SK-N-DZ (cell line): ENCODE data around the gene UCP2.

Source experiments
- DNase-seq: peaks from one replicate; pipeline ENCODE4 v3.0.0-alpha.2; 2015; ENCODE audit warnings: low spot score

UCP2 gene

GRCh38 chr11:73972187-73972586, 10.5 kb downstream of the UCP2 start:
- no peak for DNase-seq

DNA sequence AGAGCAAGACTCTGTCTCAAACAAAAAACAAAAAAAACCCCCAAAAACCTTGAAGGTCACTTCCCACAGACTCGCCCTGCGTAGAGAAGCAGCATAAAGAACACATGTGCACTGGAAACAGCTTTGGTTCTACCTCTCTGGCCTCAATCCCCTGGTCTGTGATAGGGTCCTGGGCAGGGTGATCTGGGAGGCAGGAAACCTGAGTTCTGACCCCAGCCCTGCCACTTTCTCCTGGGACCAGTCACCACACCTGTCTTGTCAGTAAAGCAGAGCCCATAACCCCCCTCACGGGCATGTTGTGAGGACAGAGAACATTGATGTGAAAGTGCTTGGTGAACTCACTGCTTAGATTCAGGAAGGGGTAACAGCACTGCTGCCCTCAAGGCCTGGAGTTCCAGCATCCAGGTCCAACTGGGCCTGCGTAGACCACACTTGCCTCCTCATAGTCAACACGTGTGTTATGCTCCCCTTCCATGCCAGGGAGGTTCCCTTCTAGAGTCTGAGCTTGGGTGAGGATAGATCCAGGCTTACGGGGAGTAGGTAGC, 11.4 kb downstream of the UCP2 start:
- DNase-seq = no peak

- DNase-seq = no peak
Observed at GRCh38 chr11:73969991-73970800, 12.4 kb downstream of the UCP2 start.

DNA sequence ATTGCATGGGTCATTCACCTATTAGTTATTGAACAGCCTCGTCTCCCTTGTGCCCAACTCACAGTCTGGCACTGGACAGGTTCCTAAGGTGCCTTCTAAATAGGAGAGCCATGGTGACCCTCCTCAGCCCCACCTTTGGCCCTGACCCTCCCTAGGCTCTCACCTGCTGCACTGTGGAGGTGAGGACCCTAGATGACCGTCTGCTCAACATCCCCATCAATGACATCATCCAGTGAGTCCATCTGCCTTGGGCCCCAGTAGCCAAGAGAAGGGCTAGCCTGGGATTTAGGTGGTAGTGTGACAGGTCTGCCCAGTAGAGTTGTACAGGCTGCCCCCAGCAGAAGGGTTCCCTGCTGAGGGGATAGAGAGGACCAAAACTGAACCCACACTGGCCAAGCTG, 13.6 kb downstream of the UCP2 start:
- no peak for DNase-seq

- DNase-seq = no peak
Observed at GRCh38 chr11:73968356-73968966, 14.2 kb downstream of the UCP2 start.

DNA sequence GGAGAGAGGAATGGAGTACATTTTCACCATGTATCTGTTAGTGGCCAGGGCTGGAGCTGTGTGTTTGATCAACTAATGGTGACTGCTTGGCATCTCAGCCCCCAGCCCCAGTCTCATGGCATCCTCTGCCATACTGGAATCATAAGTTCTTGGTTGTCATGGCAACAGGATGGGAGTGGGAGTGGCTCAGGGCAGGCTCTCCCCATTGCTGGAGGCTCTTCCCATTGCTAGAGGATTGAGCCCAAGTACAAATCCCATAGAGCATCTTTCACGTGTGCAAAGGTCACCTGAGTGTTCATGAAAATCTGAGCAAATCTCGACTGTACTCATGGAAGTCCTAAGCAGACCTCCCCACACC, 16.9 kb downstream of the UCP2 start:
- no peak for DNase-seq

DNA sequence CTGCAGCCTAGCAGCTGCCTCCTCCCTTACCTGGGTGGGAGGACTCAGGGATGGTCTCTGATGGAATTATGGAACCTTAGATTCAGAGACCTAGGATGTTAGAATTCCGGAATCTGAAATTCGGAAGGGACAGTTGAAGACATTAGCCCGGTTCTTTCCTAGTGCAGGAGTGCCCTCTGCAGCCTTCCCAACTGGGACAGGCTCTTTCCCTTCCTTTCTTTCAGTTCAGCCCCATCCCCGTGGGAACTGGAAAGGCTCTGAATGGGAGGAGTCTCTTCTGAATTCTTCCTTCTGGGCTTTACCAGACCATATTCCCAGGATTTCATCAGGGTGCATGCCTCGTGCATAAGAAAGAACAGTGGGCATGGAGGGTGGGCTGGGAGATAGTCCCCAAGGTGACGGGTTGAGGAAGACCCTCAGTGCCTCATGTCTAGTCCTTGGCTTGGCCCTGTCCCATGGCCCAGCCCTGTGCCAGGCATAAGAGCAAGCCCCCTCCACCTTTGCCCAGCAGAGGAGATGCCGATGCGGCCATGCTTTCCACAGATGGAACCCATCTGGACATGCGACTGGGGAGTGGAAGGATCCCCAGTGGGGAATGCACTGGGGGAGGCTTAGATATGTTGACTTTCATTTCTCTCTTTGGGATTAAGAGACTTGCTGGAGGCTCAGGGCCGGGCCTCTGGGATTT, 17.4 kb downstream of the UCP2 start:
- no peak for DNase-seq

DNA sequence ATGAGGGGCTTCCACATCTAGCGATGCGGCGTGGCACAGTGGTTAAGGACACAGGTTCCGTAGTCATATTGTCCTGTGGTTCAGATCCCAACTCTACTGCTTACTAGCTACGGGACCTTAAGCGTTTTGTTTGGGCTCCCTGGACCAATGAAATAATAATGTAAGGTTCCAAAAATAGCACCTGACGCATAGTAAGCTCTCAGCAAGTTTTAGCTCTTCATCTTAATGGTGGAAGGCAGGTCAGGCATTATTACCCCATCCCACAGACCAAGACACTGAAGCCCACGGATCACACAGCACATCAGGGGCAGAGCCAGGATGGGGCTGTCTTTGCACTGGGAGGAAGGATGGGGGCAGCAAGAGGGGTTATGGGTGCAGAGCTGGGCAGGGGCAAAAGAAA, 18.8 kb downstream of the UCP2 start:
- no peak for DNase-seq

GRCh38 chr11:73962101-73962705, 20.4 kb downstream of the UCP2 start:
- no peak for DNase-seq

DNA sequence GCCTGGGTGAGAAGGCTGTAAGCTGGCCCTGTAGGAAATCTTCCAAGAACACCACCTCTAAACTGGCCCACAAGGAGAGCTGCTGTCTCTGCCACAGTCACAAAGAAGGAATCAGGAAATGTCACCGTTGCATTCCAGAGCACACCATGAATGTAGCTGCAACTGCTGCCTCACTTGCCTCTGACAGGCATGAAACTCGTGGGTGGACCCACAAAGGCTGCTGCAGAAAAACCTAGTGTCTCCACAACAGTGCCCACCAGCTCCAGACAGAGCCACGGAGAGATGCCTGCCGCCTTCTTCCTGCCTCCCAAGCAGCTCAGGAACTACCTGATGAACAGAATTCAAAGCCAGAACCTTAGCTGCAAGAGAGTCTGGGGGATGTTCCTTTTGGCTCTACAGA, 21.3 kb downstream of the UCP2 start:
- no peak for DNase-seq

GRCh38 chr11:73958521-73959141, 24.0 kb downstream of the UCP2 start:
- no peak for DNase-seq

- DNase-seq = no peak
Observed at GRCh38 chr11:73957654-73958361, 24.8 kb downstream of the UCP2 start.

DNA sequence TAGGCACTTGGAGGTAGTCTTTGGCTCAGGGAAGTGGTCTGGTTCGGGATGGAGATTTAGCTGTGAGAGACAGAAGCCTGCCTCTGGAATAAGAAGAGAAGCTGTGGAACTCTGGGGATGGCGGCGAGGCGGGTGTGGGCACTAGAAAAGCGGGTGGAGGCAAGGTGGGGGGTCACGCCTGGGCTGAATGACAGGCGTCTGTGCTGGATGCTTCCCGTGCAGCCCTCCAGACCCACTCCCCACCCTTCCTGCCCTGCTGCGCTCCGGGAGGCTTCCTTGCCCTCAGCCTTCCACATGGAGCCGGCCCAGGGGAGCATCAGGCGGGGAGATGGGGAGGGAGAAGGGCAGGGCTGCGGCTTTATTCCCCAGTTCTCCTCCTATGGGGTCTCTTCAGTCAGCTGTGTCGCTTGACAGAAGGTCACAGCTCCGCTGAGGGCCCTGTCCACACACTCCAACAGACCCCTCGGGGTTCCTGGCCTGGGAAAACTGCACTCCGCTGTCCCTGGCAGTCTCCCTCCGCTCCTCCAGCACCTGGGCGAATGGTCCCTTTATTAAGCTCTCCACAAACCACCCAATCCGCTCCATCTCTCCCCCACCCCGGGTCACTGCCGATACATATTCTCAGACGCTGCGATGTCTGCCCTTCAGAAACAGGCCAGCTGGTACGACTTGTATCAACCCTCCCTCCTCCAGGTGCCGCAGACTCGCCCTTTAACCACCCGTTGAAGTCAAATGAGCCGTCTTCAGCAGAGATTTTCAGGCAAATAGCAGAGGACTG, 25.6 kb downstream of the UCP2 start:
- DNase-seq = no peak

DNA sequence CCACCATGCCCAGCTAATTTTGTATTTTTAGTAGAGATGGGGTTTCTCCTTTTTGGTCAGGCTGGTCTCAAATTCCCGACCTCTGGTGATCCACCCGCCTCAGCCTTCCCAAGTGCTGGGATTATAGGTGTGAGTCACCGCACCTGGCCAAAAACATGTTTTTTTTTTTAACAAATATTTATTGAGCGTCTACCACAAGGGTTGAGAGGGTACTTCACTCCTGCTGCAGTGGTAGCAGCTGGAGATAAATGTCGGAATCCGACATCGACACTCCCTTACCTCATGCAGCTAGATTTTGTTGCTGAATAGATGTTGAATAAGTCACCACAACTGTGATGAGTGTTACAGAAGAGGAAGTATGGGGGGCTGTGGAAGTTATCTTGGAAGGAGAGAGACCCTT, 30.8 kb downstream of the UCP2 start:
- DNase-seq = no peak

GRCh38 chr11:73950869-73951710, 31.6 kb downstream of the UCP2 start, which contains the start of gene DNAJB13:
DNAJB13 (plus strand) TSS chr11:73951026; CDS start chr11:73951070, 44 bp downstream.
- peak; percentile 67 for DNase-seq

- DNase-seq = no peak
Observed at GRCh38 chr11:73949912-73950311, 32.7 kb downstream of the UCP2 start.

- DNase-seq = no peak
Observed at GRCh38 chr11:73949246-73949645, 33.4 kb downstream of the UCP2 start.

- no peak for DNase-seq
Observed at GRCh38 chr11:73946798-73947458, 35.7 kb downstream of the UCP2 start.

- no peak for DNase-seq
Observed at GRCh38 chr11:73945396-73945795, 37.2 kb downstream of the UCP2 start.
